CD4-positive, alpha-beta T cell treated with Interleukin-1 beta for 1 hour (primary cell): ENCODE measurements around the gene SLBP.

Experiments used
- DNase-seq, 2 donors: peaks; one replicate each; pipeline ENCODE4 v3.0.0-alpha.2; 2020 to 2022

The SLBP gene

GRCh38 chr4:1670279-1670678, 41.8 kb downstream of the SLBP start:
- no peak for DNase-seq

GRCh38 chr4:1669850-1670249, 42.3 kb downstream of the SLBP start:
- DNase-seq = no peak

GRCh38 chr4:1669270-1669669, 42.8 kb downstream of the SLBP start:
- no peak for DNase-seq

- DNase-seq = no peak
These were observed 43.7 kb downstream of the SLBP start for GRCh38 chr4:1668488-1668840.

- DNase-seq = no peak
These were observed 44.8 kb downstream of the SLBP start for GRCh38 chr4:1667273-1667672.

- DNase-seq = no peak
These were observed 45.7 kb downstream of the SLBP start for GRCh38 chr4:1666391-1666790.

- no peak for DNase-seq
These were observed 48.0 kb downstream of the SLBP start for GRCh38 chr4:1664141-1664540.

- DNase-seq = no peak
These were observed 48.6 kb downstream of the SLBP start for GRCh38 chr4:1663549-1663948.

GRCh38 chr4:1661695-1662094, 50.4 kb downstream of the SLBP start:
- no peak for DNase-seq

- no peak for DNase-seq
These were observed 51.0 kb downstream of the SLBP start for GRCh38 chr4:1660948-1661677.

- no peak for DNase-seq
These were observed 52.7 kb downstream of the SLBP start for GRCh38 chr4:1659104-1660043.

GRCh38 chr4:1658581-1658980, 53.5 kb downstream of the SLBP start:
- no peak for DNase-seq

GRCh38 chr4:1658146-1658545, 54.0 kb downstream of the SLBP start:
- no peak for DNase-seq

GRCh38 chr4:1656986-1657385, 55.1 kb downstream of the SLBP start:
- DNase-seq = no peak

GRCh38 chr4:1656132-1656531, 56.0 kb downstream of the SLBP start:
- DNase-seq = no peak

- no peak for DNase-seq
These were observed 56.4 kb downstream of the SLBP start for GRCh38 chr4:1655676-1656075.

GRCh38 chr4:1655081-1655480, 57.0 kb downstream of the SLBP start:
- no peak for DNase-seq

- DNase-seq = no peak
These were observed 57.7 kb downstream of the SLBP start for GRCh38 chr4:1654216-1654955.

GRCh38 chr4:1653776-1654175, 58.3 kb downstream of the SLBP start:
- no peak for DNase-seq

GRCh38 chr4:1652088-1652487, 60.0 kb downstream of the SLBP start:
- DNase-seq = no peak

GRCh38 chr4:1651609-1652008, 60.5 kb downstream of the SLBP start:
- no peak for DNase-seq

GRCh38 chr4:1648962-1649361, 63.2 kb downstream of the SLBP start:
- no peak for DNase-seq

- DNase-seq = no peak
These were observed 64.7 kb downstream of the SLBP start for GRCh38 chr4:1647432-1647831.

- DNase-seq = no peak
These were observed 65.4 kb downstream of the SLBP start for GRCh38 chr4:1646690-1647089.
